Stimulated activated CD4-positive, alpha-beta T cell treated with anti-CD3 and anti-CD28 coated beads, Interleukin-15, amount 100 ng/mL, for 1 hour (primary cell): ENCODE data around the gene JAM2.
"Not testable (repeated sequence)": the region's sequence is repeated elsewhere in the genome, so short reads cannot be mapped to it uniquely, and the experiment has no call there.

Experiments
- DNase-seq, 2 donors: peaks; one replicate each; pipeline ENCODE4 v3.0.0-alpha.2; 2020; ENCODE audit warnings: low read depth in 1 of 2, low spot score in 1 of 2

The JAM2 gene

GRCh38 chr21:25643486-25643885 lies 4.4 kb downstream of the JAM2 start:
- DNase-seq: no peak

GRCh38 chr21:25646474-25646873 lies 7.4 kb downstream of the JAM2 start:
- DNase-seq: no peak

GRCh38 chr21:25647647-25648046 lies 8.6 kb downstream of the JAM2 start:
- DNase-seq: no peak

- DNase-seq: no peak
These were observed 10.1 kb downstream of the JAM2 start for GRCh38 chr21:25649146-25649545.

- no peak for DNase-seq
These were observed 17.4 kb downstream of the JAM2 start for GRCh38 chr21:25656412-25656811.

GRCh38 chr21:25657140-25657539 lies 18.1 kb downstream of the JAM2 start:
- no peak for DNase-seq

- no peak for DNase-seq
These were observed 19.5 kb downstream of the JAM2 start for GRCh38 chr21:25658427-25659035.

- no peak for DNase-seq
These were observed 21.2 kb downstream of the JAM2 start for GRCh38 chr21:25660233-25660632.

GRCh38 chr21:25664491-25664931 lies 25.5 kb downstream of the JAM2 start:
- DNase-seq: no peak

GRCh38 chr21:25670726-25671125 lies 31.7 kb downstream of the JAM2 start:
- no peak for DNase-seq

- DNase-seq: no peak
These were observed 37.4 kb downstream of the JAM2 start for GRCh38 chr21:25676451-25676850.

GRCh38 chr21:25682382-25682781 lies 43.3 kb downstream of the JAM2 start:
- no peak for DNase-seq

- DNase-seq: no peak
These were observed 48.7 kb downstream of the JAM2 start for GRCh38 chr21:25687787-25688186.

GRCh38 chr21:25688275-25689155 lies 49.5 kb downstream of the JAM2 start:
- DNase-seq: no peak

- no peak for DNase-seq
These were observed 50.2 kb downstream of the JAM2 start for GRCh38 chr21:25689226-25689625.

GRCh38 chr21:25691976-25692375 lies 52.9 kb downstream of the JAM2 start:
- no peak for DNase-seq

- DNase-seq: not testable (repeated sequence)
These were observed 56.4 kb downstream of the JAM2 start for GRCh38 chr21:25695461-25695860.

- DNase-seq: no peak
These were observed 61.7 kb downstream of the JAM2 start for GRCh38 chr21:25700741-25701140.

- no peak for DNase-seq
These were observed 62.5 kb downstream of the JAM2 start for GRCh38 chr21:25701529-25701928.

- no peak for DNase-seq
These were observed 69.5 kb downstream of the JAM2 start for GRCh38 chr21:25708467-25709065.

- no peak for DNase-seq
These were observed 70.7 kb downstream of the JAM2 start for GRCh38 chr21:25709684-25710265.

GRCh38 chr21:25710550-25710949 lies 71.5 kb downstream of the JAM2 start:
- DNase-seq: no peak
